Measurements from ENCODE around the gene PHACTR3.

Gene PHACTR3

GRCh38 chr20:59782986-59783640 lies 178.8 kb downstream of the PHACTR3 start:
- DNase-seq: peak; percentile 60

GRCh38 chr20:59783641-59784010 lies 179.3 kb downstream of the PHACTR3 start:
- peak; percentile 44 for DNase-seq

- DNase-seq: peak; percentile 17
Observed at GRCh38 chr20:59784365-59784764, 180.0 kb downstream of the PHACTR3 start.

GRCh38 chr20:59784791-59785668 lies 180.7 kb downstream of the PHACTR3 start:
- DNase-seq: peak; percentile 38

GRCh38 chr20:59785669-59785959 lies 181.3 kb downstream of the PHACTR3 start:
- DNase-seq: no peak

- DNase-seq: peak; percentile 38
Observed at GRCh38 chr20:59785986-59786795, 181.9 kb downstream of the PHACTR3 start.

- DNase-seq: peak; percentile 32
Observed at GRCh38 chr20:59786801-59787537, 182.6 kb downstream of the PHACTR3 start.

- peak; percentile 15 for DNase-seq
Observed at GRCh38 chr20:59787538-59787890, 183.2 kb downstream of the PHACTR3 start.

GRCh38 chr20:59788196-59788735 lies 183.9 kb downstream of the PHACTR3 start:
- DNase-seq: peak; percentile 7

- peak; percentile 13 for DNase-seq
Observed at GRCh38 chr20:59788811-59789397, 184.6 kb downstream of the PHACTR3 start.

GRCh38 chr20:59789686-59790085 lies 185.3 kb downstream of the PHACTR3 start:
- DNase-seq: no peak

- no peak for DNase-seq
Observed at GRCh38 chr20:59790346-59790745, 186.0 kb downstream of the PHACTR3 start.

- no peak for DNase-seq
Observed at GRCh38 chr20:59792300-59792699, 188.0 kb downstream of the PHACTR3 start.

- no peak for DNase-seq
Observed at GRCh38 chr20:59794555-59794954, 190.2 kb downstream of the PHACTR3 start.

- DNase-seq: no peak
Observed at GRCh38 chr20:59800309-59800708, 196.0 kb downstream of the PHACTR3 start.

- DNase-seq: no peak
Observed at GRCh38 chr20:59802018-59802417, 197.7 kb downstream of the PHACTR3 start.

GRCh38 chr20:59802471-59803221 lies 198.3 kb downstream of the PHACTR3 start:
- no peak for DNase-seq

- no peak for DNase-seq
Observed at GRCh38 chr20:59804347-59804746, 200.0 kb downstream of the PHACTR3 start.

GRCh38 chr20:59804871-59805665 lies 200.7 kb downstream of the PHACTR3 start:
- no peak for DNase-seq

GRCh38 chr20:59805786-59806577 lies 201.6 kb downstream of the PHACTR3 start:
- DNase-seq: no peak
